HepG2 (cell line): ENCODE results near the gene SHISAL1. TPM values are rescaled to one million over a fixed set of nuclear protein-coding genes. Genes with fewer than 3 reads are reported as not detected.

Source experiments
- ATAC-seq: fragments of 200-7000 bp; cut with Tn5 transposase; 3 replicates; pipeline ENCODE4 v1.9.1; 2020; ENCODE audit warnings: mild to moderate bottlenecking, moderate library complexity
- BruUV-seq: library from RNA; stranded (reverse); fragments of 400-500 nt; replicated peaks from 2 replicates; lab custom pipeline; 2021; lab: Mats Ljungman, UMichigan
- CTCF ChIA-PET: fragments of 300-600 bp; formaldehyde crosslinking; extraction: SDS; loops from one replicate; lab custom pipeline; 2021; ENCODE audit warnings: low total read pairs, inconsistent platforms, low intra/inter-chr PET ratio; lab: Yijun Ruan, JAX
- POLR2A ChIA-PET: fragments of 350-600 bp; sonication (Branson Sonifier 250); formaldehyde crosslinking; loops from one replicate; lab custom pipeline; 2020; ENCODE audit warnings: antibody characterized with exemption, inconsistent platforms; lab: Yijun Ruan, JAX
- DNase-seq: peaks from one replicate; pipeline ENCODE4 v3.0.0-alpha.2; 2015; ENCODE audit warnings: low spot score
- FAIRE-seq: peaks from 3 replicates; lab custom pipeline; 2011; peaks lifted over from hg19 to GRCh38; lab: Jason Lieb, UNC
- H2AFZ ChIP-seq: one replicate; pipeline ENCODE4 v1.6.1; 2011; ENCODE audit warnings: low read length, inconsistent platforms
- H3K27ac ChIP-seq: fragments of 300-600 bp; 3 replicates; pipeline ENCODE4 v1.8.0; 2011; ENCODE audit warnings: mixed run types, mild to moderate bottlenecking, mixed read lengths, low read length, inconsistent platforms; ENCODE audit not compliant: insufficient read depth; ENCODE audit errors: extremely low read length
- H3K27me3 ChIP-seq, 2 experiments: fragments of 200-600 bp in 1 of 2; 2 replicates in 1 of 2; 3 replicates in 1 of 2; pipeline versions ENCODE4 v1.6.0 to v1.8.0; 2011; ENCODE audit warnings: low read length in 2 of 2, mild to moderate bottlenecking in 2 of 2, moderate library complexity in 2 of 2, inconsistent platforms in 1 of 2; ENCODE audit not compliant: insufficient read depth in 2 of 2, control insufficient read depth in 1 of 2
- H3K36me3 ChIP-seq, 2 experiments: fragments of 200-600 bp in 1 of 2; replicated peaks in 1 of 2; 2 replicates in 1 of 2; 3 replicates in 1 of 2; pipeline versions ENCODE4 v1.5.1 to v1.8.0; 2011; ENCODE audit warnings: low read length in 2 of 2, inconsistent platforms in 1 of 2; ENCODE audit not compliant: insufficient read depth in 2 of 2, control insufficient read depth in 1 of 2
- H3K4me1 ChIP-seq: 2 replicates; pipeline ENCODE4 v1.5.1; 2012; ENCODE audit warnings: low read length, inconsistent platforms; ENCODE audit not compliant: insufficient read depth
- H3K4me2 ChIP-seq: 2 replicates; pipeline ENCODE4 v1.6.0; 2011; ENCODE audit warnings: low read depth, low read length, inconsistent platforms
- H3K4me3 ChIP-seq, 3 experiments: fragments of 200-600 bp in 1 of 3; sonication (generic), shearing (Covaris generic) in 1 of 3; replicated peaks in 1 of 3; 2 replicates each; pipeline ENCODE4 v1.5.1; 2011 to 2016; ENCODE audit warnings: low read length in 3 of 3, inconsistent platforms in 2 of 3, low read depth in 2 of 3, mild to moderate bottlenecking in 2 of 3, control low read depth in 1 of 3, mixed read lengths in 1 of 3; ENCODE audit not compliant: insufficient read depth in 1 of 3
- H3K79me2 ChIP-seq: one replicate; pipeline ENCODE4 v1.6.1; 2011; ENCODE audit warnings: low read length, inconsistent platforms; ENCODE audit not compliant: insufficient read depth
- H3K9ac ChIP-seq: 2 replicates; pipeline ENCODE4 v1.6.0; 2011; ENCODE audit warnings: mild to moderate bottlenecking, low read depth, low read length, inconsistent platforms; ENCODE audit not compliant: insufficient read depth
- H3K9me3 ChIP-seq: 2 replicates; pipeline ENCODE4 v1.5.1; 2012; ENCODE audit warnings: mild to moderate bottlenecking, low read length
- H4K20me1 ChIP-seq: 2 replicates; pipeline ENCODE4 v1.6.0; 2011; ENCODE audit warnings: inconsistent platforms, mild to moderate bottlenecking, low read length, moderate library complexity; ENCODE audit not compliant: insufficient read depth
- ERF ChIP-seq: IDR thresholded peaks from 2 replicates; pipeline ENCODE4 v1.6.1; 2018; ENCODE audit warnings: missing biosample characterization, missing genetic modification reagents
- KDM5A ChIP-seq: fragments of 200-600 bp; sonication (generic); IDR thresholded peaks from 2 replicates; pipeline ENCODE4 v1.7.0; 2018; ENCODE audit warnings: antibody characterized with exemption, mild to moderate bottlenecking, low read length, borderline replicate concordance
- POGZ ChIP-seq: sonication (generic); formaldehyde crosslinking; IDR thresholded peaks from 2 replicates; pipeline ENCODE4 v1.4.0; 2020; ENCODE audit warnings: mild to moderate bottlenecking, missing genetic modification reagents
- SCMH1 ChIP-seq: sonication (generic); formaldehyde crosslinking; IDR thresholded peaks from 2 replicates; pipeline ENCODE4 v1.9.0; 2021; ENCODE audit warnings: missing genetic modification reagents, mild to moderate bottlenecking, borderline replicate concordance
- SMARCC2 ChIP-seq: fragments of 450-650 bp; IDR thresholded peaks from 2 replicates; pipeline ENCODE4 v1.6.1; 2017; ENCODE audit warnings: antibody characterized with exemption, mild to moderate bottlenecking
- SRSF4 ChIP-seq: fragments of 200-400 bp; formaldehyde crosslinking; IDR thresholded peaks from one replicate; pipeline ENCODE4 v1.6.1; 2018; ENCODE audit warnings: mild to moderate bottlenecking, low read depth, low read length, moderate library complexity; ENCODE audit not compliant: poor library complexity, severe bottlenecking
- ZNF234 ChIP-seq: sonication (generic); formaldehyde crosslinking; conservative IDR thresholded peaks from 2 replicates; pipeline ENCODE4 v1.5.1; 2020; ENCODE audit warnings: mild to moderate bottlenecking, missing genetic modification reagents
- ZNF367 ChIP-seq: sonication (generic); formaldehyde crosslinking; IDR thresholded peaks from 2 replicates; pipeline ENCODE4 v1.4.0; 2020; ENCODE audit warnings: missing genetic modification reagents, borderline replicate concordance
- ZNF484 ChIP-seq: sonication (generic); formaldehyde crosslinking; IDR thresholded peaks from 2 replicates; pipeline ENCODE4 v1.5.1; 2020; ENCODE audit warnings: mild to moderate bottlenecking, low read depth, missing genetic modification reagents, borderline replicate concordance
- ZNF510 ChIP-seq: sonication (generic); formaldehyde crosslinking; IDR thresholded peaks from 2 replicates; pipeline ENCODE4 v1.4.0; 2020; ENCODE audit warnings: low read depth, mild to moderate bottlenecking, missing genetic modification reagents
- ZNF552 ChIP-seq: sonication (generic); formaldehyde crosslinking; IDR thresholded peaks from 2 replicates; pipeline ENCODE4 v1.9.0; 2022; ENCODE audit warnings: missing genetic modification reagents, mild to moderate bottlenecking, borderline replicate concordance
- ZNF773 ChIP-seq: sonication (generic); formaldehyde crosslinking; IDR thresholded peaks from 2 replicates; pipeline ENCODE4 v1.4.0; 2020; ENCODE audit warnings: missing genetic modification reagents, borderline replicate concordance
- WGBS: methylation state at CpG from one replicate; pipeline ENCODE4 v1.1.6; 2017; ENCODE audit warnings: low lambda C conversion rate; 5-methylcytosine and 5-hydroxymethylcytosine counted together
- in situ Hi-C: cut with HindIII; loops from 2 replicates; pipeline ENCODE4 v1.10.0; 2017; ENCODE audit warnings: low pct_unique_long_range_greater_than_20kb; ENCODE audit not compliant: extremely low pct_ligation_motif_present
- intact Hi-C: fragments of 100-400 bp; cut with micrococcal nuclease; formaldehyde crosslinking; loops from one replicate; pipeline ENCODE4 v1.10.0; 2022; ENCODE audit not compliant: unreplicated experiment
- polyA plus RNA-seq, 8 experiments: library from polyadenylated mRNA; depleted of rRNA in 3 of 8; stranded (reverse) in 7 of 8; unstranded in 1 of 8; fragments of >200 nt; fragmentation: Illumina TruSeq in 4 of 8; extraction: Trizol in 4 of 8; gene quantifications; 2 replicates each; pipeline versions ENCODE4 v1.2.1 to v1.2.3, GENCODE V29; 2011 to 2016; ENCODE audit warnings: low read depth in 4 of 8, missing spikeins in 1 of 8, mixed read lengths in 1 of 8; ENCODE audit not compliant: insufficient read depth in 1 of 8
- total RNA-seq, 5 experiments: library from RNA; depleted of rRNA; stranded (reverse); fragments of >200 nt; fragmentation: Illumina TruSeq; extraction: Trizol; gene quantifications; 2 replicates each; pipeline ENCODE4 v1.2.3, GENCODE V29; 2016; ENCODE audit warnings: low read depth in 1 of 5
- TF ChIP-seq, protein P1 (sequence below): sonication (generic); formaldehyde crosslinking; IDR thresholded peaks from 2 replicates; pipeline ENCODE4 v1.5.0; 2020; ENCODE audit warnings: missing genetic modification reagents
- TF ChIP-seq, protein P2 (sequence below): sonication (generic); formaldehyde crosslinking; IDR thresholded peaks from 2 replicates; pipeline ENCODE4 v1.4.0; 2020; ENCODE audit warnings: missing genetic modification reagents
- TF ChIP-seq, protein P3 (sequence below): sonication (generic); formaldehyde crosslinking; IDR thresholded peaks from 2 replicates; pipeline ENCODE4 v1.4.0; 2020; ENCODE audit warnings: mild to moderate bottlenecking, missing genetic modification reagents
- TF ChIP-seq, protein P4 (sequence below): sonication (generic); formaldehyde crosslinking; conservative IDR thresholded peaks from 2 replicates; pipeline ENCODE4 v1.8.1; 2023; ENCODE audit warnings: missing genetic modification reagents
- TF ChIP-seq, protein P5 (sequence below): sonication (generic); formaldehyde crosslinking; IDR thresholded peaks from 2 replicates; pipeline ENCODE4 v1.8.0; 2022; ENCODE audit warnings: missing genetic modification reagents, mild to moderate bottlenecking, borderline replicate concordance

The SHISAL1 gene
- total and polyA plus RNA-seq, 2 of the 13 experiments (the other 11 are each of a cell fraction or from before 2014, with no cell fraction given), result not detected

DNA sequence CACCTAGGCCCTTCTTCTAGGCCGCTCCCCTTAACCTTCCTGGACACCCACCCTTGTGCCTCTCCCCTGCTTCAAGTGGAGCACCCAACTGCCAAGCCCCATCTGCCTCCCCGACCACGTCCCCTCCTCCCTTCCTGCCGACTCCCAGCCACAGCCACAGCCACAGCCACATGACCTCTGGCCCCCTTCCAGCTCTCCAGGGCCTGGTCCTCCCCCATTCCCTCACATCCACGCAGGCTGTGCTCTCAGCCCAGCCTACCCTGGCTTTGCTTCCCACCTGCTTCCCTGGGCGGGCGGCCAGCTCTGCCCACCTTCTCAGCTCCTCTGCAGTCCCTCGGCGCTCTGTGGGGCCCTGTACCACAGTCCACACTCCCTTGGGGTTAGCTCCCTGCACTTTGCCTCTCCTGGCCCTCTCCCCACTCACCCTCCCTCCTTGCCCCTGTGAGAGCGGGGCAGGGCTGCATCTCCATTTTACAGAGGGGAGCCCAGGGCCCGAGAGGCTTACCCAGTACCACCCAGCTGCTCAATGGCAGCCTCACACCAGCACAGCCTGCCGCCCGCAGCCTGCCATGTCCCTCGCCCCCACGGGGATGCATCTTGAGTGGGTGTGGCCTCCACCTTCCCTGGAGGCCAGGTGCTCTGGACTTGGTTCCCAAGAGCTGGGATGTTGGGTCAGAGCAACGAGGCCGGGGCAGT is 111.7 kb downstream of the SHISAL1 start:
- H3K4me2 ChIP-seq, result no peak overlapping the region
- no peak overlapping the region for H3K4me3 ChIP-seq
- no peaks in the 10 kb centered on the region for H3K9me3 ChIP-seq
- H3K4me1 ChIP-seq, result no peaks in the 10 kb centered on the region
- H2AFZ ChIP-seq, result no peak overlapping the region
- no TSS peak for BruUV-seq
- no peak overlapping the region for H3K27ac ChIP-seq
- CTCF ChIA-PET, result no interaction called here
- DNase-seq (no peak), ATAC-seq (no peak), FAIRE-seq (no peak)
- 21% methylated on average over 15 of the region's 17 CpGs for WGBS
- no peak overlapping the region for H3K9ac ChIP-seq
- POLR2A ChIA-PET, result no interaction called here
- H4K20me1 ChIP-seq, result no peaks in the 10 kb centered on the region
- no peaks in the 10 kb centered on the region for H3K36me3 ChIP-seq
- intact Hi-C loops, result no loop called here
- H3K79me2 ChIP-seq, result no peaks in the 10 kb centered on the region
- in situ Hi-C loops, result no loop called here
- H3K27me3 ChIP-seq, result peaks cover 5 to 38% of the 10 kb centered on the region in 2 experiments; a peak in 4 of 5 replicates
- TF ChIP-seq ZNF773 (CRISPR knock-in tag), result no peak
- TF ChIP-seq POGZ (CRISPR knock-in tag), result no peak
- no peak for TF ChIP-seq SCMH1
- TF ChIP-seq SMARCC2, result no peak
- TF ChIP-seq, protein P1, sequence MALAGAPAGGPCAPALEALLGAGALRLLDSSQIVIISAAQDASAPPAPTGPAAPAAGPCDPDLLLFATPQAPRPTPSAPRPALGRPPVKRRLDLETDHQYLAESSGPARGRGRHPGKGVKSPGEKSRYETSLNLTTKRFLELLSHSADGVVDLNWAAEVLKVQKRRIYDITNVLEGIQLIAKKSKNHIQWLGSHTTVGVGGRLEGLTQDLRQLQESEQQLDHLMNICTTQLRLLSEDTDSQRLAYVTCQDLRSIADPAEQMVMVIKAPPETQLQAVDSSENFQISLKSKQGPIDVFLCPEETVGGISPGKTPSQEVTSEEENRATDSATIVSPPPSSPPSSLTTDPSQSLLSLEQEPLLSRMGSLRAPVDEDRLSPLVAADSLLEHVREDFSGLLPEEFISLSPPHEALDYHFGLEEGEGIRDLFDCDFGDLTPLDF, result no peak
- TF ChIP-seq ZNF367 (CRISPR knock-in tag), result no peak
- TF ChIP-seq ZNF552 (CRISPR knock-in tag), result no peak
- no peak for TF ChIP-seq ZNF510 (CRISPR knock-in tag)
- TF ChIP-seq KDM5A, result no peak
- TF ChIP-seq ZNF484 (CRISPR knock-in tag), result no peak
- TF ChIP-seq, protein P2, sequence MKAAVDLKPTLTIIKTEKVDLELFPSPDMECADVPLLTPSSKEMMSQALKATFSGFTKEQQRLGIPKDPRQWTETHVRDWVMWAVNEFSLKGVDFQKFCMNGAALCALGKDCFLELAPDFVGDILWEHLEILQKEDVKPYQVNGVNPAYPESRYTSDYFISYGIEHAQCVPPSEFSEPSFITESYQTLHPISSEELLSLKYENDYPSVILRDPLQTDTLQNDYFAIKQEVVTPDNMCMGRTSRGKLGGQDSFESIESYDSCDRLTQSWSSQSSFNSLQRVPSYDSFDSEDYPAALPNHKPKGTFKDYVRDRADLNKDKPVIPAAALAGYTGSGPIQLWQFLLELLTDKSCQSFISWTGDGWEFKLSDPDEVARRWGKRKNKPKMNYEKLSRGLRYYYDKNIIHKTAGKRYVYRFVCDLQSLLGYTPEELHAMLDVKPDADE, result no peak
- TF ChIP-seq ZNF234, result no peak
- TF ChIP-seq, protein P3, sequence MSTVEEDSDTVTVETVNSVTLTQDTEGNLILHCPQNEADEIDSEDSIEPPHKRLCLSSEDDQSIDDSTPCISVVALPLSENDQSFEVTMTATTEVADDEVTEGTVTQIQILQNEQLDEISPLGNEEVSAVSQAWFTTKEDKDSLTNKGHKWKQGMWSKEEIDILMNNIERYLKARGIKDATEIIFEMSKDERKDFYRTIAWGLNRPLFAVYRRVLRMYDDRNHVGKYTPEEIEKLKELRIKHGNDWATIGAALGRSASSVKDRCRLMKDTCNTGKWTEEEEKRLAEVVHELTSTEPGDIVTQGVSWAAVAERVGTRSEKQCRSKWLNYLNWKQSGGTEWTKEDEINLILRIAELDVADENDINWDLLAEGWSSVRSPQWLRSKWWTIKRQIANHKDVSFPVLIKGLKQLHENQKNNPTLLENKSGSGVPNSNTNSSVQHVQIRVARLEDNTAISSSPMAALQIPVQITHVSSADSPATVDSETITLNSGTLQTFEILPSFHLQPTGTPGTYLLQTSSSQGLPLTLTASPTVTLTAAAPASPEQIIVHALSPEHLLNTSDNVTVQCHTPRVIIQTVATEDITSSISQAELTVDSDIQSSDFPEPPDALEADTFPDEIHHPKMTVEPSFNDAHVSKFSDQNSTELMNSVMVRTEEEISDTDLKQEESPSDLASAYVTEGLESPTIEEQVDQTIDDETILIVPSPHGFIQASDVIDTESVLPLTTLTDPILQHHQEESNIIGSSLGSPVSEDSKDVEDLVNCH (CRISPR knock-in tag), result no peak
- no peak for TF ChIP-seq SRSF4
- TF ChIP-seq, protein P4, sequence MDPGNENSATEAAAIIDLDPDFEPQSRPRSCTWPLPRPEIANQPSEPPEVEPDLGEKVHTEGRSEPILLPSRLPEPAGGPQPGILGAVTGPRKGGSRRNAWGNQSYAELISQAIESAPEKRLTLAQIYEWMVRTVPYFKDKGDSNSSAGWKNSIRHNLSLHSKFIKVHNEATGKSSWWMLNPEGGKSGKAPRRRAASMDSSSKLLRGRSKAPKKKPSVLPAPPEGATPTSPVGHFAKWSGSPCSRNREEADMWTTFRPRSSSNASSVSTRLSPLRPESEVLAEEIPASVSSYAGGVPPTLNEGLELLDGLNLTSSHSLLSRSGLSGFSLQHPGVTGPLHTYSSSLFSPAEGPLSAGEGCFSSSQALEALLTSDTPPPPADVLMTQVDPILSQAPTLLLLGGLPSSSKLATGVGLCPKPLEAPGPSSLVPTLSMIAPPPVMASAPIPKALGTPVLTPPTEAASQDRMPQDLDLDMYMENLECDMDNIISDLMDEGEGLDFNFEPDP, result no peak
- TF ChIP-seq, protein P5, sequence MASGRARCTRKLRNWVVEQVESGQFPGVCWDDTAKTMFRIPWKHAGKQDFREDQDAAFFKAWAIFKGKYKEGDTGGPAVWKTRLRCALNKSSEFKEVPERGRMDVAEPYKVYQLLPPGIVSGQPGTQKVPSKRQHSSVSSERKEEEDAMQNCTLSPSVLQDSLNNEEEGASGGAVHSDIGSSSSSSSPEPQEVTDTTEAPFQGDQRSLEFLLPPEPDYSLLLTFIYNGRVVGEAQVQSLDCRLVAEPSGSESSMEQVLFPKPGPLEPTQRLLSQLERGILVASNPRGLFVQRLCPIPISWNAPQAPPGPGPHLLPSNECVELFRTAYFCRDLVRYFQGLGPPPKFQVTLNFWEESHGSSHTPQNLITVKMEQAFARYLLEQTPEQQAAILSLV, result no peak
- no peak for TF ChIP-seq ERF (CRISPR knock-in tag)
